Articular chondrocyte of knee joint (primary cell): ENCODE data around the gene VMA21. TPM values are rescaled to one million over a fixed set of nuclear protein-coding genes. Genes with fewer than 3 reads are reported as not detected.

Experiments used
- total RNA-seq: library from RNA; depleted of rRNA; stranded (reverse); fragments of >200 nt; gene quantifications from 2 replicates; pipeline ENCODE4 v1.2.3, GENCODE V29; 2012

The VMA21 gene
- 89.4 and 108 TPM in 2 replicates for total RNA-seq

GRCh38 chrX:151396825-151397740 is at the start of gene VMA21:
Gene VMA21, plus strand, starts transcription at chrX:151397206. Its CDS starts 103 bp downstream, at chrX:151397309.

Other genes with a start within 250 kb of the VMA21 start
- not detected in 2 replicates for gene GPR50, start 220.6 kb upstream of the VMA21 start, total RNA-seq
- gene PASD1, start 166.5 kb downstream of the VMA21 start, total RNA-seq = not detected in 2 replicates